GM21737 (cell line): ENCODE measurements around the gene OR7A5.
"Not testable (repeated sequence)": the region's sequence is repeated elsewhere in the genome, so short reads cannot be mapped to it uniquely, and the experiment has no call there.

Source experiments
- ATAC-seq: cut with Tn5 transposase; IDR thresholded peaks from one replicate; pipeline ENCODE4 v1.9.1; 2021; ENCODE audit warnings: mild to moderate bottlenecking, moderate library complexity; ENCODE audit not compliant: unreplicated experiment

OR7A5 gene

GRCh38 chr19:14835011-14835410 lies at the start of gene OR7A5, which contains the start of gene OR7C1:
TSS of gene OR7A5 (minus strand) at chr19:14835185. CDS start at chr19:14828241, 6,944 bp downstream.
TSS of gene OR7C1 (minus strand) at chr19:14835185. CDS start at chr19:14800136, 35,049 bp downstream.
- no peak for ATAC-seq

- no peak for ATAC-seq
Observed at GRCh38 chr19:14871619-14872230, 36.7 kb upstream of the OR7A5 start.

- no peak for ATAC-seq
Observed at GRCh38 chr19:14868497-14868896, 33.5 kb upstream of the OR7A5 start.

- ATAC-seq, result no peak
Observed at GRCh38 chr19:14848822-14849221, 13.8 kb upstream of the OR7A5 start, which contains the start of gene OR7A10. TSS of gene OR7A10 (minus strand) at chr19:14848922. CDS start at chr19:14841877, 7,045 bp downstream.

GRCh38 chr19:14843578-14843977 lies 8.6 kb upstream of the OR7A5 start:
- no peak for ATAC-seq

GRCh38 chr19:14843169-14843568 lies 8.2 kb upstream of the OR7A5 start:
- no peak for ATAC-seq

- ATAC-seq, result no peak
Observed at GRCh38 chr19:14840206-14840605, 5.2 kb upstream of the OR7A5 start.

GRCh38 chr19:14837391-14837790 lies 2.4 kb upstream of the OR7A5 start:
- no peak for ATAC-seq

- ATAC-seq, result no peak
Observed at GRCh38 chr19:14830702-14831101, 4.3 kb downstream of the OR7A5 start.

- no peak for ATAC-seq
Observed at GRCh38 chr19:14826006-14826405, 9.0 kb downstream of the OR7A5 start.

- no peak for ATAC-seq
Observed at GRCh38 chr19:14821937-14822336, 13.0 kb downstream of the OR7A5 start.

GRCh38 chr19:14818588-14818987 lies 16.4 kb downstream of the OR7A5 start:
- ATAC-seq, result no peak

- no peak for ATAC-seq
Observed at GRCh38 chr19:14817052-14817451, 17.9 kb downstream of the OR7A5 start.

GRCh38 chr19:14814982-14815652 lies 19.9 kb downstream of the OR7A5 start:
- no peak for ATAC-seq

- ATAC-seq, result no peak
Observed at GRCh38 chr19:14809272-14810057, 25.5 kb downstream of the OR7A5 start.

- no peak for ATAC-seq
Observed at GRCh38 chr19:14804765-14805164, 30.2 kb downstream of the OR7A5 start.

- no peak for ATAC-seq
Observed at GRCh38 chr19:14798760-14799159, 36.2 kb downstream of the OR7A5 start.

GRCh38 chr19:14796021-14796420 lies 39.0 kb downstream of the OR7A5 start:
- no peak for ATAC-seq

GRCh38 chr19:14795078-14795721 lies 39.8 kb downstream of the OR7A5 start:
- ATAC-seq, result no peak

GRCh38 chr19:14792250-14792649 lies 42.7 kb downstream of the OR7A5 start:
- not testable (repeated sequence) for ATAC-seq

GRCh38 chr19:14786421-14786851 lies 48.5 kb downstream of the OR7A5 start:
- ATAC-seq, result no peak
